ENCODE results near the gene KAT2A.
A peak's percentile ranks its signal among the peaks of the same experiment; 100 is the strongest.

Gene KAT2A

GRCh38 chr17:42114118-42114517 is 7.0 kb downstream of the KAT2A start:
- Histone ChIP-seq H3K9me3 (ENCODE audit: control insufficient read depth, insufficient read depth, low read length) (no peaks in the 10 kb centered on the region), H3K27ac (ENCODE audit: low read length) (no peak overlapping the region), H3K4me3 (ENCODE audit: low read length) (no peak overlapping the region), H3K27me3 (ENCODE audit: control insufficient read depth, insufficient read depth, low read length) (no peaks in the 10 kb centered on the region), H3K36me3 (ENCODE audit: control insufficient read depth, insufficient read depth, low read length) (0 out of 2 replicates have a peak, but pooled peaks cover 7% of the 10 kb centered on the region), H3K4me1 (ENCODE audit: control insufficient read depth, insufficient read depth, low read length) (no peaks in the 10 kb centered on the region; the same call in 1 of the 2 replicates)
- DNase-seq (ENCODE audit: low read depth, low spot score), result no peak
- no CpG with 5 or more reads among the region's 9 CpGs for WGBS (ENCODE audit: insufficient coverage, insufficient read length)

- H3K4me3 ChIP-seq (ENCODE audit: low read length), result no peak overlapping the region
- no peaks in the 10 kb centered on the region for H3K9me3 ChIP-seq (ENCODE audit: control insufficient read depth, insufficient read depth, low read length)
- no CpG with 5 or more reads among the region's 28 CpGs for WGBS (ENCODE audit: insufficient coverage, insufficient read length)
- H3K27me3 ChIP-seq (ENCODE audit: control insufficient read depth, insufficient read depth, low read length), result no peaks in the 10 kb centered on the region
- H3K36me3 ChIP-seq (ENCODE audit: control insufficient read depth, insufficient read depth, low read length), result 0 out of 2 replicates have a peak, but pooled peaks cover 7% of the 10 kb centered on the region
- no peak overlapping the region for H3K27ac ChIP-seq (ENCODE audit: low read length)
- peaks cover under 1% of the 10 kb centered on the region for H3K4me1 ChIP-seq (ENCODE audit: control insufficient read depth, insufficient read depth, low read length)
- no peak for DNase-seq (ENCODE audit: low read depth, low spot score)
Measured at GRCh38 chr17:42113293-42114069, 7.7 kb downstream of the KAT2A start.

GRCh38 chr17:42112552-42113176 is 8.5 kb downstream of the KAT2A start, which contains the start of gene DHX58:
DHX58 (minus strand) TSS chr17:42112714; CDS start chr17:42111892, 822 bp downstream.
- Histone ChIP-seq H3K27ac (ENCODE audit: low read length) (no peak within 1 kb of the TSS), H3K4me1 (ENCODE audit: control insufficient read depth, insufficient read depth, low read length) (peaks cover 7% of the 10 kb centered on the region), H3K27me3 (ENCODE audit: control insufficient read depth, insufficient read depth, low read length) (no peaks in the 10 kb centered on the region), H3K4me3 (ENCODE audit: low read length) (no peak within 1 kb of the TSS), H3K9me3 (ENCODE audit: control insufficient read depth, insufficient read depth, low read length) (no peaks in the 10 kb centered on the region), H3K36me3 (ENCODE audit: control insufficient read depth, insufficient read depth, low read length) (0 out of 2 replicates have a peak, but pooled peaks cover 7% of the 10 kb centered on the region)
- WGBS (ENCODE audit: insufficient coverage, insufficient read length), result no CpG with 5 or more reads among the region's 10 CpGs
- DNase-seq (ENCODE audit: low read depth, low spot score), result no peak

- Histone ChIP-seq H3K9me3 (ENCODE audit: control insufficient read depth, insufficient read depth, low read length) (no peaks in the 10 kb centered on the region), H3K4me3 (ENCODE audit: low read length) (no peak overlapping the region), H3K27me3 (ENCODE audit: control insufficient read depth, insufficient read depth, low read length) (no peaks in the 10 kb centered on the region), H3K36me3 (ENCODE audit: control insufficient read depth, insufficient read depth, low read length) (0 out of 2 replicates have a peak, but pooled peaks cover 7% of the 10 kb centered on the region), H3K27ac (ENCODE audit: low read length) (no peak overlapping the region), H3K4me1 (ENCODE audit: control insufficient read depth, insufficient read depth, low read length) (peaks cover 7% of the 10 kb centered on the region)
- no peak for DNase-seq (ENCODE audit: low read depth, low spot score)
- no CpG with 5 or more reads among the region's 12 CpGs for WGBS (ENCODE audit: insufficient coverage, insufficient read length)
Measured at GRCh38 chr17:42111871-42112551, 9.2 kb downstream of the KAT2A start.

- Histone ChIP-seq H3K4me3 (ENCODE audit: low read length) (no peak overlapping the region), H3K27me3 (ENCODE audit: control insufficient read depth, insufficient read depth, low read length) (no peaks in the 10 kb centered on the region), H3K9me3 (ENCODE audit: control insufficient read depth, insufficient read depth, low read length) (no peaks in the 10 kb centered on the region), H3K4me1 (ENCODE audit: control insufficient read depth, insufficient read depth, low read length) (peaks cover 7% of the 10 kb centered on the region), H3K36me3 (ENCODE audit: control insufficient read depth, insufficient read depth, low read length) (0 out of 2 replicates have a peak, but pooled peaks cover 7% of the 10 kb centered on the region), H3K27ac (ENCODE audit: low read length) (no peak overlapping the region)
- no CpG with 5 or more reads among the region's 11 CpGs for WGBS (ENCODE audit: insufficient coverage, insufficient read length)
- DNase-seq (ENCODE audit: low read depth, low spot score), result no peak
Measured at GRCh38 chr17:42111265-42111636, 9.9 kb downstream of the KAT2A start.

GRCh38 chr17:42110301-42111264 is 10.6 kb downstream of the KAT2A start:
- Histone ChIP-seq H3K27me3 (ENCODE audit: control insufficient read depth, insufficient read depth, low read length) (no peaks in the 10 kb centered on the region), H3K4me3 (ENCODE audit: low read length) (no peak overlapping the region), H3K36me3 (ENCODE audit: control insufficient read depth, insufficient read depth, low read length) (0 out of 2 replicates have a peak, but pooled peaks cover 6% of the 10 kb centered on the region), H3K9me3 (ENCODE audit: control insufficient read depth, insufficient read depth, low read length) (no peaks in the 10 kb centered on the region), H3K4me1 (ENCODE audit: control insufficient read depth, insufficient read depth, low read length) (peaks cover 7% of the 10 kb centered on the region), H3K27ac (ENCODE audit: low read length) (no peak overlapping the region)
- no peak for DNase-seq (ENCODE audit: low read depth, low spot score)
- no CpG with 5 or more reads among the region's 18 CpGs for WGBS (ENCODE audit: insufficient coverage, insufficient read length)

GRCh38 chr17:42109086-42109485 is 12.1 kb downstream of the KAT2A start:
- peaks cover 7% of the 10 kb centered on the region for H3K4me1 ChIP-seq (ENCODE audit: control insufficient read depth, insufficient read depth, low read length)
- no peaks in the 10 kb centered on the region for H3K9me3 ChIP-seq (ENCODE audit: control insufficient read depth, insufficient read depth, low read length)
- no peaks in the 10 kb centered on the region for H3K36me3 ChIP-seq (ENCODE audit: control insufficient read depth, insufficient read depth, low read length)
- DNase-seq (ENCODE audit: low read depth, low spot score), result no peak
- no peak overlapping the region for H3K27ac ChIP-seq (ENCODE audit: low read length)
- no CpG with 5 or more reads among the region's 9 CpGs for WGBS (ENCODE audit: insufficient coverage, insufficient read length)
- no peaks in the 10 kb centered on the region for H3K27me3 ChIP-seq (ENCODE audit: control insufficient read depth, insufficient read depth, low read length)
- no peak overlapping the region for H3K4me3 ChIP-seq (ENCODE audit: low read length)

- peak; percentile 64 for DNase-seq (ENCODE audit: low read depth, low spot score)
- Histone ChIP-seq H3K4me3 (ENCODE audit: low read length) (peak overlapping the region; percentile 39), H3K27me3 (ENCODE audit: control insufficient read depth, insufficient read depth, low read length) (no peaks in the 10 kb centered on the region), H3K9me3 (ENCODE audit: control insufficient read depth, insufficient read depth, low read length) (no peaks in the 10 kb centered on the region), H3K36me3 (ENCODE audit: control insufficient read depth, insufficient read depth, low read length) (0 out of 2 replicates have a peak, but pooled peaks cover 2% of the 10 kb centered on the region), H3K27ac (ENCODE audit: low read length) (no peak overlapping the region), H3K4me1 (ENCODE audit: control insufficient read depth, insufficient read depth, low read length) (peaks cover 9% of the 10 kb centered on the region)
- WGBS (ENCODE audit: insufficient coverage, insufficient read length), result no CpG with 5 or more reads among the region's 51 CpGs
Measured at GRCh38 chr17:42107597-42108576, 13.3 kb downstream of the KAT2A start.

- Histone ChIP-seq H3K9me3 (ENCODE audit: control insufficient read depth, insufficient read depth, low read length) (no peaks in the 10 kb centered on the region), H3K27me3 (ENCODE audit: control insufficient read depth, insufficient read depth, low read length) (no peaks in the 10 kb centered on the region), H3K4me3 (ENCODE audit: low read length) (peak overlapping the region; percentile 39; the same call in 1 of the 2 replicates), H3K4me1 (ENCODE audit: control insufficient read depth, insufficient read depth, low read length) (peaks cover 9% of the 10 kb centered on the region), H3K27ac (ENCODE audit: low read length) (no peak overlapping the region), H3K36me3 (ENCODE audit: control insufficient read depth, insufficient read depth, low read length) (0 out of 2 replicates have a peak, but pooled peaks cover 2% of the 10 kb centered on the region)
- no CpG with 5 or more reads among the region's 6 CpGs for WGBS (ENCODE audit: insufficient coverage, insufficient read length)
- DNase-seq (ENCODE audit: low read depth, low spot score), result no peak
Measured at GRCh38 chr17:42107124-42107523, 14.0 kb downstream of the KAT2A start.
